K562 (cell line): ENCODE results near the gene SAE1. TPM values are rescaled to one million over a fixed set of nuclear protein-coding genes. Genes with fewer than 3 reads are reported as not detected.

Source experiments
- CCAR2 ChIP-seq: fragments of 200-400 bp; formaldehyde crosslinking; IDR thresholded peaks from 2 replicates; pipeline ENCODE4 v1.6.1; 2017; ENCODE audit warnings: mild to moderate bottlenecking, low read depth, low read length
- DIDO1 ChIP-seq: fragments of 450-650 bp; IDR thresholded peaks from 2 replicates; pipeline ENCODE4 v1.6.1; 2016; ENCODE audit warnings: low read depth, missing biosample characterization, missing genetic modification characterization
- EHMT2 ChIP-seq: fragments of 450-650 bp; IDR thresholded peaks from 2 replicates; pipeline ENCODE4 v1.6.1; 2018; ENCODE audit warnings: antibody characterized with exemption
- ETS1 ChIP-seq: conservative IDR thresholded peaks from 2 replicates; pipeline ENCODE4 v1.6.1; 2011; ENCODE audit warnings: low read depth, mild to moderate bottlenecking, low read length; ENCODE audit not compliant: control insufficient read depth
- KDM2B ChIP-seq: fragments of 250-450 bp; sonication (Bioruptor Pico); IDR thresholded peaks from 2 replicates; pipeline ENCODE4 v1.8.0; 2021; ENCODE audit warnings: mild to moderate bottlenecking, moderate library complexity
- KHSRP ChIP-seq: fragments of 450-650 bp; IDR thresholded peaks from 2 replicates; pipeline ENCODE4 v1.6.1; 2017
- MAZ ChIP-seq, 2 experiments: fragments of 450-650 bp in 1 of 2; sonication (generic) in 1 of 2; formaldehyde crosslinking; IDR thresholded peaks in 1 of 2; conservative IDR thresholded peaks in 1 of 2; 2 replicates each; pipeline versions ENCODE4 v1.4.0 to v1.5.0; 2020; ENCODE audit warnings: mild to moderate bottlenecking in 1 of 2, missing genetic modification reagents in 1 of 2
- MTA1 ChIP-seq: fragments of 450-650 bp; IDR thresholded peaks from 2 replicates; pipeline ENCODE4 v1.6.1; 2017; ENCODE audit warnings: borderline replicate concordance
- PHF8 ChIP-seq: fragments of 200-600 bp; sonication (generic); IDR thresholded peaks from 2 replicates; pipeline ENCODE4 v1.6.1; 2012; ENCODE audit warnings: mixed run types, mild to moderate bottlenecking, inconsistent platforms, low read length, moderate library complexity, borderline replicate concordance
- RBFOX2 ChIP-seq: fragments of 200-400 bp; formaldehyde crosslinking; IDR thresholded peaks from 2 replicates; pipeline ENCODE4 v1.6.1; 2017; ENCODE audit warnings: low read depth, mild to moderate bottlenecking, low read length, moderate library complexity
- TOE1 ChIP-seq, 2 experiments: fragments of 450-650 bp in 1 of 2; sonication (generic) in 1 of 2; formaldehyde crosslinking in 1 of 2; IDR thresholded peaks; 2 replicates each; pipeline versions ENCODE4 v1.7.1 to v1.8.0; 2016 to 2022; ENCODE audit warnings: borderline replicate concordance in 2 of 2, mild to moderate bottlenecking in 2 of 2, antibody characterized with exemption in 1 of 2, inconsistent platforms in 1 of 2, low read depth in 1 of 2, missing genetic modification reagents in 1 of 2, moderate library complexity in 1 of 2
- ZNF217 ChIP-seq: sonication (generic); formaldehyde crosslinking; IDR thresholded peaks from 2 replicates; pipeline ENCODE4 v1.8.0; 2022; ENCODE audit warnings: mild to moderate bottlenecking, missing genetic modification reagents
- ZNF395 ChIP-seq: fragments of 200-800 bp; sonication (Bioruptor generic); IDR thresholded peaks from 2 replicates; pipeline ENCODE4 v1.6.1; 2017; ENCODE audit warnings: missing genetic modification characterization, missing compliant biosample characterization
- ZNF407 ChIP-seq: fragments of 450-650 bp; IDR thresholded peaks from 2 replicates; pipeline ENCODE4 v1.6.1; 2016; ENCODE audit warnings: low read depth
- polyA plus RNA-seq, 8 experiments: library from polyadenylated mRNA; depleted of rRNA in 4 of 8; stranded (reverse) in 5 of 8; unstranded in 3 of 8; fragments of >200 nt; fragmentation: Nextera tagmentation in 2 of 8; fragmentation: Illumina TruSeq in 1 of 8; extraction: Ambion mirVana in 2 of 8; extraction: Trizol in 1 of 8; gene quantifications; 2 replicates each; pipeline versions ENCODE4 v1.2.1 to v1.2.3, GENCODE V29; 2011 to 2014; ENCODE audit warnings: inconsistent platforms in 1 of 8, missing spikeins in 1 of 8
- total RNA-seq, 7 experiments: library from RNA; depleted of rRNA in 6 of 7; stranded (reverse); fragments of >200 nt in 6 of 7; fragmentation: Illumina TruSeq in 2 of 7; extraction: Trizol in 2 of 7; gene quantifications; 2 replicates each; pipeline versions ENCODE4 v1.2.1 to v1.2.3, GENCODE V29; 2011 to 2021; ENCODE audit warnings: low replicate concordance in 1 of 7

Gene SAE1
- total and polyA plus RNA-seq, 9 of the 15 experiments (the other 6 are each of a cell fraction or from before 2014, with no cell fraction given): 82.8 to 299 (median 217) TPM

- TF ChIP-seq ZNF407: no peak
- no peak for TF ChIP-seq DIDO1 (tag)
- peak; percentile 92 for TF ChIP-seq ETS1
- no peak for TF ChIP-seq ZNF395 (CRISPR knock-in tag)
- TF ChIP-seq PHF8: peak; percentile 61; the same call in 1 of the 2 replicates
- peak; percentile 87 to 90 for TF ChIP-seq MAZ (CRISPR knock-in tag; conservative IDR thresholded peaks at IDR 0.05 in 1 of 2, IDR thresholded peaks at IDR 0.05 in 1 of 2)
- TF ChIP-seq EHMT2: no peak
- no peak for TF ChIP-seq TOE1 (IDR thresholded peaks at IDR 0.05; ENCODE audit: borderline replicate concordance)
- TF ChIP-seq TOE1 (CRISPR knock-in tag; IDR thresholded peaks at IDR 0.05; ENCODE audit: borderline replicate concordance, low read depth): no peak
- TF ChIP-seq CCAR2: no peak
- TF ChIP-seq KDM2B (CRISPR knock-in tag): peak; percentile 88; the same call in 1 of the 2 replicates
- no peak for TF ChIP-seq ZNF217 (CRISPR knock-in tag)
- TF ChIP-seq RBFOX2: no peak
- no peak for TF ChIP-seq KHSRP
- TF ChIP-seq MTA1: no peak
These were observed 95.3 kb downstream of the SAE1 start (continued) for GRCh38 chr19:47225746-47226425.
